Measurements from ENCODE around the gene ITIH4. TPM values are rescaled to one million over a fixed set of nuclear protein-coding genes. Genes with fewer than 3 reads are reported as not detected.
A peak's percentile ranks its signal among the peaks of the same experiment; 100 is the strongest.

The ITIH4 gene
- total RNA-seq, 2 experiments from 2014 or later, result 35.8 to 40.4 TPM

GRCh38 chr3:52798978-52799476, 31.4 kb downstream of the ITIH4 start:
- Histone ChIP-seq H3K27me3 (ENCODE audit: control insufficient read depth in 1 of 2, insufficient read depth in 2 of 2, low read length in 2 of 2) (no peaks in the 10 kb centered on the region), H3K9me3 (ENCODE audit: control insufficient read depth in 1 of 2, insufficient read depth in 1 of 2, low read length in 2 of 2) (no peaks in the 10 kb centered on the region), H3K4me3 (ENCODE audit: low read length) (no peak overlapping the region), H3K27ac (ENCODE audit: low read depth in 1 of 2, low read length in 2 of 2) (no peak overlapping the region), H3K4me1 (ENCODE audit: insufficient read depth, low read length) (no peaks in the 10 kb centered on the region), H3K36me3 (ENCODE audit: insufficient read depth, low read length) (no peaks in the 10 kb centered on the region)
- no peaks in the 10 kb centered on the region for H3K36me3 Mint-ChIP-seq (ENCODE audit: low read depth)
- H3K4me1 Mint-ChIP-seq (ENCODE audit: low read depth), result no peaks in the 10 kb centered on the region
- intact Hi-C loops (cut with DNase I, micrococcal nuclease), result no loop called here
- CTCF ChIA-PET, result no interaction called here
- H3K27me3 Mint-ChIP-seq, result no peaks in the 10 kb centered on the region
- H3K4me3 Mint-ChIP-seq, result no peak overlapping the region
- no peaks in the 10 kb centered on the region for H3K9me3 Mint-ChIP-seq
- DNase-seq, result peak in 5 of 14 experiments; percentile 3 to 44 (median 23)
- no peak overlapping the region for H3K27ac Mint-ChIP-seq
- POLR2A ChIA-PET, result no interaction called here
- ATAC-seq (ENCODE audit: poor library complexity), result peak; percentile 37
- peak; percentile 39 for TF ChIP-seq CTCF (IDR thresholded peaks at IDR 0.05)

- Mint-ChIP-seq H3K27me3 (no peaks in the 10 kb centered on the region), H3K36me3 (ENCODE audit: low read depth) (no peaks in the 10 kb centered on the region), H3K27ac (no peak overlapping the region), H3K4me3 (no peak overlapping the region), H3K4me1 (ENCODE audit: low read depth) (no peaks in the 10 kb centered on the region), H3K9me3 (no peaks in the 10 kb centered on the region)
- TF ChIP-seq CTCF (IDR thresholded peaks at IDR 0.05), result no peak
- peak overlapping the region in 1 of 2 donors; percentile 4 for H3K27ac ChIP-seq (ENCODE audit: low read depth in 1 of 2, low read length in 2 of 2)
- intact Hi-C loops (cut with DNase I, micrococcal nuclease), result no loop called here
- H3K4me1 ChIP-seq (ENCODE audit: insufficient read depth, low read length), result no peaks in the 10 kb centered on the region
- DNase-seq (no peak), ATAC-seq (ENCODE audit: poor library complexity) (no peak)
- no peaks in the 10 kb centered on the region for H3K27me3 ChIP-seq (ENCODE audit: control insufficient read depth in 1 of 2, insufficient read depth in 2 of 2, low read length in 2 of 2)
- H3K4me3 ChIP-seq (ENCODE audit: low read length), result no peak overlapping the region
- H3K36me3 ChIP-seq (ENCODE audit: insufficient read depth, low read length), result no peaks in the 10 kb centered on the region
- H3K9me3 ChIP-seq (ENCODE audit: control insufficient read depth in 1 of 2, insufficient read depth in 1 of 2, low read length in 2 of 2), result no peaks in the 10 kb centered on the region
- POLR2A ChIA-PET, result no interaction called here
- CTCF ChIA-PET, result no interaction called here
These were observed 32.0 kb downstream of the ITIH4 start for GRCh38 chr3:52798376-52798977.

- Histone ChIP-seq H3K4me1 (ENCODE audit: insufficient read depth, low read length) (no peaks in the 10 kb centered on the region), H3K27ac (ENCODE audit: low read depth in 1 of 2, low read length in 2 of 2) (no peak overlapping the region), H3K4me3 (ENCODE audit: low read length) (no peak overlapping the region), H3K36me3 (ENCODE audit: insufficient read depth, low read length) (no peaks in the 10 kb centered on the region), H3K9me3 (ENCODE audit: control insufficient read depth in 1 of 2, insufficient read depth in 1 of 2, low read length in 2 of 2) (no peaks in the 10 kb centered on the region), H3K27me3 (ENCODE audit: control insufficient read depth in 1 of 2, insufficient read depth in 2 of 2, low read length in 2 of 2) (no peaks in the 10 kb centered on the region)
- no peak for TF ChIP-seq CTCF (IDR thresholded peaks at IDR 0.05)
- POLR2A ChIA-PET, result no interaction called here
- Mint-ChIP-seq H3K27me3 (no peaks in the 10 kb centered on the region), H3K27ac (no peak overlapping the region), H3K4me3 (no peak overlapping the region), H3K9me3 (no peaks in the 10 kb centered on the region), H3K4me1 (ENCODE audit: low read depth) (no peaks in the 10 kb centered on the region), H3K36me3 (ENCODE audit: low read depth) (no peaks in the 10 kb centered on the region)
- ATAC-seq (ENCODE audit: poor library complexity), result no peak
- CTCF ChIA-PET, result no interaction called here
- DNase-seq, result no peak
- intact Hi-C loops (cut with DNase I, micrococcal nuclease), result no loop called here
These were observed 34.1 kb downstream of the ITIH4 start for GRCh38 chr3:52796411-52796810.

All from CD4-positive, alpha-beta T cell (primary cell).